GM21737 (cell line): ENCODE data around the gene ADAMTS13.
A peak's percentile ranks its signal among the peaks of the same experiment; 100 is the strongest.
"Not testable (repeated sequence)": the region's sequence is repeated elsewhere in the genome, so short reads cannot be mapped to it uniquely, and the experiment has no call there.

Experiments
- ATAC-seq: cut with Tn5 transposase; IDR thresholded peaks from one replicate; pipeline ENCODE4 v1.9.1; 2021; ENCODE audit warnings: mild to moderate bottlenecking, moderate library complexity; ENCODE audit not compliant: unreplicated experiment

ADAMTS13 gene

GRCh38 chr9:133391449-133391848 is 30.7 kb upstream of the ADAMTS13 start:
- ATAC-seq: not testable (repeated sequence)

DNA sequence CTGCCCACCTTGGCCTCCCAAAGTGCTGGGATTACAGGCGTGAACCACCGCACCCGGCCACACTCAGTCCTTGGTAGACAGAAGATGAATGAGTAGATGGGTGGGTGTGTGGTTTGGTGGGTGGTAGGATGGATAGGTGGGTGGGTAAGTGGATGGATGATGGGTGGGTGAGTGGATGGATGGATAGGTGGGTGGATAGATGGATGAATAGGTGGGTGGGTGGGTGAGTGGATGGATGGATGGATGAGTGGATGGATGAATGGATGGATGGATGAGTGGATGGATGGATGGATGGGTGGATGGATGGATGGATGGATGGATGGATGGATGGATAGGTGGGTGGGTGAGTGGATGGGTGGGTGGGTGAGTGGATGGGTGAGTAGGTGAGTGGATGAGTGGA is 29.9 kb upstream of the ADAMTS13 start:
- ATAC-seq: not testable (repeated sequence)

DNA sequence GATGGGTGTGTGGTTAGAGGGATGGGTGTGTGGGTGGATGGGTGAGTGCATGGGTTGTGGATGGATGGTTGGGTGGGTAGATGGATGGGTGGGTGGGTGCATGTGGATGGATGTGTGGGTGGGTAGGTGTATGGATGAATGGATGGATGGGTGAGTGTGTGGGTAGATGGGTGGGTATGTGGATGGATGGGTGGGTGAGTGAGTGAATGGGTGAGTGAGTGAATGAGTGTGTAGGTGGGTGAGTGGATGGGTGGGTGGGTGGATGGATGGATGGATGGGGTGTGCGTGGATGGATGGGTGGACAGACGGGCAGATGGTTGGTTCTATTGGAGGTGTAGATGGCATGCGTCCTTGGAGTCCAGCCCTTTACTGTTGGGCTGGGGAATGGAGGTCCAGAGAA is 28.8 kb upstream of the ADAMTS13 start:
- ATAC-seq: no peak

GRCh38 chr9:133394687-133395271 is 27.4 kb upstream of the ADAMTS13 start:
- no peak for ATAC-seq

DNA sequence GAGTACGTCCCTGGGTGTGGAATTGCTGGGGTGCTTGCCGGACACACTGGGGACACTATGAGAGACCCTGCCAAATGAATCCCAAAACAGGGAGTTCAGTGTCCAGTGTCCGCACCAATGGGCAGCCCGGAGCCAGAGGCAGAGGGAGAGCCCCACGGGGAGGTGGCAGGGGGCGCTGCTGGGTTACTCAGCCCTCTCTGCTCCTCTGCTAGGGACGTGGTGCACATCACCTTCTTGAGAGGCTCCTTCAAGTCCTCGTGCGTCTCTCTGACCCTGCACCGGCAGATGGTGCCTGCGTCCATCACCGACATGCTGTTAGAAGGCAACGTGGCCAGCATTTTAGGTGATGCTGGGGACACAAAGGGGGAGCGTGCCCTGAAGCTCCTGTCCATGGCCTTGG is 25.2 kb upstream of the ADAMTS13 start:
- ATAC-seq: no peak

DNA sequence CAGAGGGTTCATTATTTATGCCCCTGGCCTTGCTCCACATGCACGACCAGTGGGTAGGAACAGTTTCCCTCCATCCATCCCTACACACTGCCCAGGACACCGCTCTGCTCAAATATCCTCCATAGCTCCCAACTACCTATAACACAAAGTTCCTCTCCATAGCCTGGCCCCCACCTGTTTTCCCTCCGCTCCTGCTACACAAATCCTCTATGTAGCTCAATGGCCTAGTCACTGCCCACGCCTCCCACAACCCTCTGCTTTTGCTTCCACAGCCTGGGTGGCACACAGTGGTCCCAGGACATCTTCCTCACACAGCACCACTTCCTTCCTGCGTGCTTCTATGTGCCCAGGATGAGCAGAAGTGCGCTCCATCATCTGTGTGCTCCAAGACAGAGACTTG is 24.8 kb upstream of the ADAMTS13 start:
- ATAC-seq: no peak

DNA sequence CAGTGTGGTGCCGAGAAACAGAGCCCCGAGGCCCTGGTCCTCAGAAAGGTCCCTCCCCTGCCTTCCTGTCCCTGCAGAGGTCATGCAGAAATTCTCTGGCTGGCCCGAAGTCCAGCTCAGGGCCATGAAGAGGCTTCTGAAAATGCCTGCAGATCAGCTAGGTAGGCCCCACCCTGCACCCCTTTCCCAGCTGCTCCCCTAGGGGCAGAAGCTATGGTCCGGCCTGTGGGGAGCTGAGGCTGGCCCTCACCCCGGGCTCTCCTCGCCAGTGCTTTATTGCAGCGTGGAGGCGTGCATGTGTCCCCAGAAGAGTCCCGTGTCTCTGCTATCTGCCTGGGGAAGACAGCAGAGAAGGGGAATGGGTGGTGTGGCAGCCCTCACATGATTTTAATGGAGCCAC is 24.3 kb upstream of the ADAMTS13 start:
- ATAC-seq: no peak

- ATAC-seq: no peak
These were observed 21.9 kb upstream of the ADAMTS13 start for GRCh38 chr9:133400292-133400691.

DNA sequence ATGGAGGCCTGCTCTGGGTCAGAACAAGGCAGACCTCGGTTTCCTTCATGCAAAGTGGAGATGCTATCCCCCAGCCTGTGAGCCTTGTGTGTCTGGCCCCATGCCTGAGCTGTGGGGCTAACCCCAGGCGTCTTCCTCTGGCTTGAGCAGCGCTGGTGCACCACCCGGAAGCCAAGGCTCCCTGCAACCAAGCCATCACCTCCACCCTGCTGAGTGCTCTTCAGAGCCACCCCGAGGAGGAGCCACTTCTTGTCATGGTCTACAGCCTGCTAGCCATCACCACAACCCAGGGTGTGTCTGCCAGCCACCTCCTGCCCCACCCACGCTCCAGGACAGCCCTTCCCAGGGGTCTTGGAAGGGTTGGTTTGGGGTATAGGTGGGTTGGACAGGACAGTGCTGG is 20.6 kb upstream of the ADAMTS13 start:
- no peak for ATAC-seq

- ATAC-seq: no peak
These were observed 19.5 kb upstream of the ADAMTS13 start for GRCh38 chr9:133402689-133403088.

GRCh38 chr9:133403766-133404453 is 18.3 kb upstream of the ADAMTS13 start:
- ATAC-seq: no peak

DNA sequence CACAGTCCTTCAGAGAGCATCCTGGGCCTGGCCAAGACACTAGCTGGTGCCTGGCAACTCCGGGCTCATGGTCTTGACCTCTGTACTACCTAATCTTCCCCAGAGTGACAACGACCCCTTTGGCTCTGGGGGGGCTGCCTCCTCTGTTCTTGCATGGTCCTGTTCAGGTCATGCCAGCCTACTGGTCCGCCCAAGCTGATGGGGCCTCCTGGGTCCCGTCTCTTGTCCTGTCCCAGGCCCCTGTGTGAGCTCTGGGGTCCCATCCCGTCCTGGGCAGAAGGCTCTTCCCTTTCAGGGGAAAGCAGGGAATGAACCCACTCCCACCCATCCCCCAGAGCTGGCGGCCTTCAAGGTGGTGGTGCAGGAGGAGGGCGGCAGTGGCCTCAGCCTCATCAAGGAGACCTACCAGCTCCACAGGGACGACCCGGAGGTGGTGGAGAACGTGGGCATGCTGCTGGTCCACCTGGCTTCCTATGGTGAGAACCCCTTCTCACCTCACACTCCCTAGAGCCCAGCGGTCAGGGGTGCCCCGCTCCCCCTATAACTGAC is 17.6 kb upstream of the ADAMTS13 start:
- no peak for ATAC-seq

DNA sequence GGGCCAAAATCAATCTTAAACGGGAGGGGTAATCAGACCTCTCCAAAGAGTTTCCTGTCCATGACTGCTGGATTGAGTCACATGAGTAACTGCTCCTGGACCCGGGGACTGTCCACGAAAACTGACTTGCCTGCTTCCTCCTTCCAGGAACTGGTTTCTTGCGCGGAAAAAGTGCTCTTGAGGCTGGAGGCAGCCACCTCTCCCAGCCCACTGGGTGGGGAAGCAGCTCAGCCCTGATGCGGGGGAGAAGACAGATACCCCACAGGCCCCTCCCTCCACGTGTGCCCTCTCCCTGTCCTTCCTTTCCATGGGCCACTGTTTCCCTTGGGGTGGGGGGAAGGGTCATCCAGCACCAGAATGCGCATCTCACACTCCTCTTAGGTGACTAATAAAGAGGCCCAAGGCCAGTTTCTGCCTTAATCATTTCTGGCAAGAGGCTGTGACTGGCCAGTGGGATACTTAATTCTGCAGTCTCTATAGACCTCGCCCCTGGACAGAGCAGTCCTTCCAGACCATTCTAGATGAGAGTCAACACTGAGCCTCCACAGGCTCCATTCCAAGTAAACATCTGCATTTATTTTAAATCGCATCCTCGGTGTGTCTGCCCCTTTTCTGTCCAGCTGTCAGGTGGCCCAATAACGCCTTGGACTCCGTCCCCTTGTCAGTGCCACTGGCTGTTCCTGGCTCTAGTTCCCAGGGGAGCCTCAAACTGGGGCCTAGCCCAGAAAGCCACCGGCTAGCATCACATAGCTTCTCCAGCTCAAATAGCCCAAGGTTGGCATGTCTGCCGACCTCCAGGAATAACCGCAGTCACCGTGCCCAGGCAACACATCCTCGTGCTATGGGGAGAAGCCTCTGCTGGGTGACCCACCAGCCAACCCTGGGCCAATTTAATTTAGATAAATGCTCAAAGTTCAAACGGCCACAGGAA is 16.4 kb upstream of the ADAMTS13 start:
- ATAC-seq: no peak

- no peak for ATAC-seq
These were observed 15.5 kb upstream of the ADAMTS13 start for GRCh38 chr9:133406480-133407307.

DNA sequence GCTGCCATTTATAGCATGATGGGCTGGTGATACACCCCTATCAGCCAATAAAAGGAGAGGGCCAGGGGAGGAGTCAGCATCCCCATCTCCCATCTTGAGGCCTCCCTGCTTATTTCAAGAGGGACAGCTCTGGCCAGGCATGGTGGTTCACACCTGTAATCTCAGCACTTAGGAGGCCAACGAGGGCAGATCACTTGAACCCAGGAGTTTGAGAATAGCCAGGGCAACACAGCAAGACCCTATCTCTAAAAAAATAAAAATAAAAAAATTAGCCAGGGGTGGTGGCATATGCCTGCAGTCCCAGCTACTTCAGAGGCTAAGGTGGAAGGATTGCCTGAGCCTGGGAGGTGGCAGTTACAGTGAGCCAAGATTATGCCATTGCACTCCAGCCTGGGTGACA is 14.1 kb upstream of the ADAMTS13 start:
- ATAC-seq: no peak

- no peak for ATAC-seq
These were observed 7.0 kb upstream of the ADAMTS13 start for GRCh38 chr9:133415170-133415569.

GRCh38 chr9:133417541-133418461 is 4.4 kb upstream of the ADAMTS13 start, which contains the start of gene REXO4:
Gene REXO4 (minus strand): TSS chr9:133418010. CDS start chr9:133417844, 166 bp downstream.
- ATAC-seq: peak; percentile 65

DNA sequence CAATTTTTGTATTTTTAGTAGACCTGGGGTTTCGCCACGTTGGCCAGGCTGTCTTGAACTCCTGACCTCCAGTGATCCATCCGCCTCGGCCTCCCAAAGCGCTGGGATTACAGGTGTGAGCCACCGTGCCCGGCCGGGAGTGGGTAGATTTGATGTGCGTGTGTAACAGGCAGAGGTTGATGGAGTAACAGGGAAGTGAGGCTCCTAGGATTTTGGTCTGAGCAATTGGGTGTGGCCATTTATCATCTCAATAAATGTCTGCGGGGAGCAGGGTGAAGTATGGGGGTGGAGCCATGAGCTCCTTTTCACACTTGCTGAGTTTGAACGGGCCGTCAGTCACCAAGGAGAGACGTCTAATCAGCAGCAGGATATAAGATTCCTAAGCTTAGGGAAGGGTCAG is 3.2 kb upstream of the ADAMTS13 start:
- ATAC-seq: no peak

GRCh38 chr9:133420392-133420827 is 1.8 kb upstream of the ADAMTS13 start:
- peak; percentile 33 for ATAC-seq
